Hepatocyte (in vitro differentiated cells): ENCODE data around the gene GABRP. TPM values are rescaled to one million over a fixed set of nuclear protein-coding genes. Genes with fewer than 3 reads are reported as not detected.

Source experiments
- DNase-seq: peaks from one replicate; pipeline ENCODE4 v3.0.0-alpha.2; 2016; ENCODE audit warnings: low spot score
- H2AFZ ChIP-seq: fragments of 200-600 bp; sonication (generic); 2 replicates; pipeline ENCODE4 v1.6.0; 2016; ENCODE audit warnings: antibody characterized with exemption, mild to moderate bottlenecking
- H3K27ac ChIP-seq: fragments of 200-600 bp; sonication (generic); 2 replicates; pipeline ENCODE4 v1.5.1; 2016; ENCODE audit warnings: mild to moderate bottlenecking
- H3K27me3 ChIP-seq: fragments of 200-600 bp; sonication (generic); 2 replicates; pipeline ENCODE4 v1.6.1; 2016
- H3K36me3 ChIP-seq: fragments of 200-600 bp; sonication (generic); replicated peaks from 2 replicates; pipeline ENCODE4 v1.5.1; 2016; ENCODE audit warnings: low read depth; ENCODE audit not compliant: insufficient read depth
- H3K4me1 ChIP-seq: fragments of 200-600 bp; sonication (generic); 2 replicates; pipeline ENCODE4 v1.5.1; 2016; ENCODE audit warnings: mild to moderate bottlenecking, moderate library complexity; ENCODE audit not compliant: insufficient read depth
- H3K4me2 ChIP-seq: fragments of 200-600 bp; sonication (generic); 2 replicates; pipeline ENCODE4 v1.6.0; 2016
- H3K4me3 ChIP-seq: fragments of 200-600 bp; sonication (generic); 2 replicates; pipeline ENCODE4 v1.5.1; 2016; ENCODE audit warnings: mild to moderate bottlenecking
- H3K79me2 ChIP-seq: fragments of 200-600 bp; sonication (generic); 2 replicates; pipeline ENCODE4 v1.6.0; 2017; ENCODE audit warnings: mild to moderate bottlenecking
- H3K9me2 ChIP-seq: fragments of 200-600 bp; sonication (generic); replicated peaks from 2 replicates; pipeline ENCODE4 v1.6.0; 2017; ENCODE audit warnings: mild to moderate bottlenecking; ENCODE audit not compliant: insufficient read depth
- H3K9me3 ChIP-seq: fragments of 200-600 bp; sonication (generic); 2 replicates; pipeline ENCODE4 v1.5.1; 2016; ENCODE audit warnings: low read depth, mild to moderate bottlenecking
- H4K20me1 ChIP-seq: fragments of 200-600 bp; sonication (generic); 2 replicates; pipeline ENCODE4 v1.6.0; 2016; ENCODE audit warnings: mild to moderate bottlenecking; ENCODE audit not compliant: insufficient read depth, poor library complexity, severe bottlenecking
- EZH2 ChIP-seq: fragments of 200-600 bp; sonication (generic); IDR thresholded peaks from 2 replicates; pipeline ENCODE4 v1.6.1; 2016; ENCODE audit warnings: antibody characterized with exemption, mild to moderate bottlenecking, borderline replicate concordance
- EZH2phosphoT487 ChIP-seq: fragments of 200-600 bp; sonication (generic); IDR thresholded peaks from one replicate; pipeline ENCODE4 v1.6.1; 2018; ENCODE audit warnings: antibody characterized with exemption, mild to moderate bottlenecking, low read depth, moderate library complexity; ENCODE audit not compliant: unreplicated experiment, severe bottlenecking
- WGBS: methylation state at CpG from one replicate; pipeline ENCODE4 v1.1.6; 2016; ENCODE audit warnings: low lambda C conversion rate; ENCODE audit errors: missing lambda C conversion rate; 5-methylcytosine and 5-hydroxymethylcytosine counted together
- polyA plus RNA-seq: library from polyadenylated mRNA; unstranded; fragments of >200 nt; fragmentation: Nextera tagmentation; extraction: Ambion mirVana; gene quantifications from 2 replicates; pipeline ENCODE4 v1.2.1, GENCODE V29; 2016
- total RNA-seq: library from RNA; depleted of rRNA; stranded (reverse); fragments of >200 nt; gene quantifications from 2 replicates; pipeline ENCODE4 v1.2.3, GENCODE V29; 2014
- TF ChIP-seq, protein P1 (sequence below): fragments of 200-600 bp; sonication (generic); IDR thresholded peaks from 2 replicates; pipeline ENCODE4 v1.5.1; 2016; ENCODE audit warnings: antibody characterized with exemption, mild to moderate bottlenecking; ENCODE audit not compliant: poor library complexity

GABRP gene
- total and polyA plus RNA-seq, 2 experiments from 2014 or later, result 91.4 to 136 TPM

DNA sequence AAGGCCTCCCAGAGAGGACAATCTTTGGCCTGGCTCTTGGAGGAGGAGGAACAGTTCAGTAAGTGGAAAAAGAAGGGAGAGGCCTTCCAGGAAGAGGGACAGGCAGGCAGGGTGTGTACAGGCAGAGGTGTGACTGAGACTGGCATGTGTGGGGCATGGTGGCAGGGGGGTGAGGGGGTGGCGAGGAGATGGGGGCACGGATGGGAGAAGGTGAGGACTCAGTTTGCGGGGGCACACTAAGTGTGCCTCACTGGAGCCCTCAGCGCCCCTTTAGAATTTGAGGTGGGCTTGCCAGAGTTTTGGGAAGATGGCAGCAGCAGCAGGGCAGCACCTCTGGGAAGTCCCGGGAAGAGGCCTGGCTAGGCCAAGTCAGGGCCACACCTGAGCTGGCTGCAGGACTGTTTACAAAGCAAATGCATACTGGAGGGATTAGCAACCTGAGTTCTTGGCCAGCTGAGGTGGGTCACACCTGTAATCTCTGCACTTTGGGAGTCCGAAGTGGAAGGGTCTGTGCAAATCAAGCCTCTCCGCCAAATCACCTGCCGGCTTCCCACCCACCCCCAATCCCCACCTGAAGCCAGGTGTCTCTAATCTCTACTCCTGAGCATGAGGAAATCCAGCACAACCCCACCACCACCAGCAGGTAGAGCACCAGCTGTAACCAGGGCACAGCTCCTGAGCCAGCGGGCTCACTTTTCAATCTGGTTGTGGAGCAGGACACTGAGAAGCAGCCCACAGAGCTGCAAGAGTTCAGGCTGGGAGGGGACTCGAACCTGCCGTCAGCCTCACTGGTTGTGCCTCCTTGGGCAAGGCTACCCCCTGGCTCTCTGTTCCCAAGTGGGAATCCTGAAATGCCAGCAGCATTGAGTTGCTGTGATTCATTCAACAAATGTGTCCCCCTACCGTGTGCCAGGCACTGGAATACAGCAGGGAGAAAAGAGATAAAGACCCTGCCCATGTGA, 10.2 kb upstream of the GABRP start:
- no peak overlapping the region for H3K4me2 ChIP-seq
- no peaks in the 10 kb centered on the region for H3K9me3 ChIP-seq
- H3K9me2 ChIP-seq, result no peaks in the 10 kb centered on the region
- DNase-seq, result no peak
- H3K27me3 ChIP-seq, result no peaks in the 10 kb centered on the region
- H4K20me1 ChIP-seq, result no peaks in the 10 kb centered on the region
- WGBS, result 77% methylated on average over 9 of the region's 12 CpGs
- no peaks in the 10 kb centered on the region for H3K4me1 ChIP-seq
- TF ChIP-seq EZH2phosphoT487 (no peak), EZH2 (no peak)
- TF ChIP-seq, protein P1, sequence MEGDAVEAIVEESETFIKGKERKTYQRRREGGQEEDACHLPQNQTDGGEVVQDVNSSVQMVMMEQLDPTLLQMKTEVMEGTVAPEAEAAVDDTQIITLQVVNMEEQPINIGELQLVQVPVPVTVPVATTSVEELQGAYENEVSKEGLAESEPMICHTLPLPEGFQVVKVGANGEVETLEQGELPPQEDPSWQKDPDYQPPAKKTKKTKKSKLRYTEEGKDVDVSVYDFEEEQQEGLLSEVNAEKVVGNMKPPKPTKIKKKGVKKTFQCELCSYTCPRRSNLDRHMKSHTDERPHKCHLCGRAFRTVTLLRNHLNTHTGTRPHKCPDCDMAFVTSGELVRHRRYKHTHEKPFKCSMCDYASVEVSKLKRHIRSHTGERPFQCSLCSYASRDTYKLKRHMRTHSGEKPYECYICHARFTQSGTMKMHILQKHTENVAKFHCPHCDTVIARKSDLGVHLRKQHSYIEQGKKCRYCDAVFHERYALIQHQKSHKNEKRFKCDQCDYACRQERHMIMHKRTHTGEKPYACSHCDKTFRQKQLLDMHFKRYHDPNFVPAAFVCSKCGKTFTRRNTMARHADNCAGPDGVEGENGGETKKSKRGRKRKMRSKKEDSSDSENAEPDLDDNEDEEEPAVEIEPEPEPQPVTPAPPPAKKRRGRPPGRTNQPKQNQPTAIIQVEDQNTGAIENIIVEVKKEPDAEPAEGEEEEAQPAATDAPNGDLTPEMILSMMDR, result no peak
- no peak overlapping the region for H3K4me3 ChIP-seq
- no peaks in the 10 kb centered on the region for H3K36me3 ChIP-seq
- H3K27ac ChIP-seq, result no peak overlapping the region
- no peak overlapping the region for H2AFZ ChIP-seq
- H3K79me2 ChIP-seq, result no peaks in the 10 kb centered on the region

DNA sequence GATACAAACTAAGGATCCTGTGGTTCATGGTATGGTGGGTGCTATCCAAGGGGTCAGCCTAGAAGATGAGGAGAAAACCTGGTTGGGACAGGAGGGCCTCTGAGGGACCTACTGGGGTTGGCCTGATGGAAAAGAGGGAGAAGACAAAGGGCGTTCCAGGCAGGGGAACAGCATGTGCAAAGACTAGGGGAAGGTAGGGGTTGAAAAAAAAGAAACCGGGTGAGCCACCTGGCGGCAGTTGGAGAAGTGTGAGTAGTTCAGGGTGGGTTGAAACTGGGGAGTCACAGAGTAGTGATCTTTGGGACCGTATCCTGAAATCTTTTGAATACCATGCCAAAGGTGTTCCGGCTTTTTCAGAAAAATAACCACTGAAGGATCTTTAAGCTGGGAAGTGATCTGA, 8.7 kb upstream of the GABRP start:
- Histone ChIP-seq H2AFZ (no peak overlapping the region), H3K27me3 (no peaks in the 10 kb centered on the region), H4K20me1 (no peaks in the 10 kb centered on the region), H3K4me1 (no peaks in the 10 kb centered on the region), H3K9me2 (no peaks in the 10 kb centered on the region), H3K9me3 (no peaks in the 10 kb centered on the region), H3K36me3 (no peaks in the 10 kb centered on the region), H3K27ac (no peak overlapping the region), H3K79me2 (no peaks in the 10 kb centered on the region), H3K4me3 (no peak overlapping the region), H3K4me2 (no peak overlapping the region)
- no peak for DNase-seq
- TF ChIP-seq EZH2, result no peak
- TF ChIP-seq, protein P1, result no peak
- no peak for TF ChIP-seq EZH2phosphoT487
- WGBS, result 92% methylated on average over 5 of the region's 5 CpGs

DNA sequence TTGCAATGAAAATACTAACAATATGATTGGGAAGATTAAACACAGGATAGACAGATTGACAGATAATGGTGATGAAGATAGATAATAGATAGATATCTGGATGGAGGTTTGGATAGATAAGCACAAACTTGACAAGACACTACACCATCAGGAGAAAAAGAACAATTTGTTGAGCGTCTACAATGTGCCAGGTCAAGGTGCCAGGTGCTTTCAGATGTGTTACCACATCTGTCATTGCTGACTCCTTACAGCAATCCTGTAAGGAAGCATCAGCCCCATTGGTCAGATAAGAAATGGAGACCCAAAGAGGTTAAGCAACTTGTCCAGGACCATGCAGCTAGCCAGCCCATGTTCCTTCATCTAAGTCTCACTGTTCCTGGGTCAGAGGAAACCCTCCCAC, 1.6 kb upstream of the GABRP start:
- DNase-seq, result no peak
- WGBS, result 84% methylated on average over 1 of the region's 1 CpG
- no peak for TF ChIP-seq EZH2
- no peak for TF ChIP-seq EZH2phosphoT487
- TF ChIP-seq, protein P1, result no peak

More for the DNA sequence above, 1.6 kb upstream of the GABRP start:
- H3K4me1 ChIP-seq, result no peaks in the 10 kb centered on the region
- H3K36me3 ChIP-seq, result no peaks in the 10 kb centered on the region
- H3K9me3 ChIP-seq, result no peaks in the 10 kb centered on the region
- no peaks in the 10 kb centered on the region for H3K27me3 ChIP-seq
- no peak overlapping the region for H3K4me2 ChIP-seq
- no peaks in the 10 kb centered on the region for H3K79me2 ChIP-seq
- H4K20me1 ChIP-seq, result no peaks in the 10 kb centered on the region
- H3K9me2 ChIP-seq, result no peaks in the 10 kb centered on the region
- H3K27ac ChIP-seq, result no peak overlapping the region
- no peak overlapping the region for H3K4me3 ChIP-seq
- H2AFZ ChIP-seq, result no peak overlapping the region
